ENCODE measurements around the gene SH2D2A. TPM values are rescaled to one million over a fixed set of nuclear protein-coding genes. Genes with fewer than 3 reads are reported as not detected.

Gene SH2D2A
- polyA plus RNA-seq, 1 experiment = 0.09 TPM

- H3K27me3 ChIP-seq (ENCODE audit: control insufficient read depth, insufficient read depth, low read length) = peaks cover 74% of the 10 kb centered on the region
Measured at GRCh38 chr1:156862997-156863599, 46.5 kb upstream of the SH2D2A start.

DNA sequence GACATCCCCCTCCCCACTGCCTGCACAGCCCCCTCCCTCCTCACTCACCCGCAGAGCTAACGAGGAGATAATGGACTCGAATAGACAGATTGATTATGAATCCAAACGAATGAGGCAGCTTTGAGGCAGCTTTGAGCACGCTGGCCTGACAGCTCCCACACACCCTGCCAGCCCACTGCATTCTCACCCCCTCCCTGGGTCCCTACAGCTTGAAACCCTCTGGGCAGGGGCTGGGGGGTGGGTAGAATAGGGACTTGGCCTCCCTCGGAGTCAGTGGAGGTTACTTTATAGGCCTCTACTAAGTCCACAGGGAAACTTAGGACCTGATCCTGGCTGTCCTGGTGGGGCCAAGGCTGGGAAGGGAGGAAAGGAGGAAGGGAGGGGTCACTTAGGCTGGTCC lies 45.9 kb upstream of the SH2D2A start:
- ChIA-PET CTCF (interaction anchor here (0.7 to 5.5 kb wide), 5 partner anchors 10 to 173 kb away, joined by 3 to 72 read pairs (median 10); partner anchors contain the start of gene METTL25B), POLR2A (interaction anchor here (0.5 kb wide), 1 partner anchor 24 kb away, joined by 4 read pairs; no protein-coding TSS in a partner anchor)
- no peaks in the 10 kb centered on the region; the same call in 1 of the 2 replicates for H3K9me3 ChIP-seq (ENCODE audit: control insufficient read depth, insufficient read depth, low read length)
- peaks cover 78% of the 10 kb centered on the region for H3K27me3 ChIP-seq (ENCODE audit: control insufficient read depth, insufficient read depth, low read length)
- H3K4me3 ChIP-seq (ENCODE audit: low read depth, low read length) = no peak overlapping the region
- TF ChIP-seq, protein P1, sequence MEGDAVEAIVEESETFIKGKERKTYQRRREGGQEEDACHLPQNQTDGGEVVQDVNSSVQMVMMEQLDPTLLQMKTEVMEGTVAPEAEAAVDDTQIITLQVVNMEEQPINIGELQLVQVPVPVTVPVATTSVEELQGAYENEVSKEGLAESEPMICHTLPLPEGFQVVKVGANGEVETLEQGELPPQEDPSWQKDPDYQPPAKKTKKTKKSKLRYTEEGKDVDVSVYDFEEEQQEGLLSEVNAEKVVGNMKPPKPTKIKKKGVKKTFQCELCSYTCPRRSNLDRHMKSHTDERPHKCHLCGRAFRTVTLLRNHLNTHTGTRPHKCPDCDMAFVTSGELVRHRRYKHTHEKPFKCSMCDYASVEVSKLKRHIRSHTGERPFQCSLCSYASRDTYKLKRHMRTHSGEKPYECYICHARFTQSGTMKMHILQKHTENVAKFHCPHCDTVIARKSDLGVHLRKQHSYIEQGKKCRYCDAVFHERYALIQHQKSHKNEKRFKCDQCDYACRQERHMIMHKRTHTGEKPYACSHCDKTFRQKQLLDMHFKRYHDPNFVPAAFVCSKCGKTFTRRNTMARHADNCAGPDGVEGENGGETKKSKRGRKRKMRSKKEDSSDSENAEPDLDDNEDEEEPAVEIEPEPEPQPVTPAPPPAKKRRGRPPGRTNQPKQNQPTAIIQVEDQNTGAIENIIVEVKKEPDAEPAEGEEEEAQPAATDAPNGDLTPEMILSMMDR (IDR thresholded peaks at IDR 0.05; ENCODE audit: low read depth, low read length) = no peak
- H3K27ac ChIP-seq (ENCODE audit: low read depth, low read length) = no peak overlapping the region
- no peak for DNase-seq (ENCODE audit: low read depth, low spot score)

More at GRCh38 chr1:156862997-156863599, 46.5 kb upstream of the SH2D2A start:
- H3K4me3 ChIP-seq (ENCODE audit: low read depth, low read length) = no peak overlapping the region
- TF ChIP-seq, protein P1 (IDR thresholded peaks at IDR 0.05; ENCODE audit: low read depth, low read length) = no peak
- no peak for DNase-seq (ENCODE audit: low read depth, low spot score)
- ChIA-PET POLR2A (interaction anchor here (0.5 kb wide), 1 partner anchor 25 kb away, joined by 4 read pairs; no protein-coding TSS in a partner anchor), CTCF (interaction anchor here (0.7 to 5.5 kb wide), 3 partner anchors 10 to 136 kb away, joined by 3 to 72 read pairs (median 7); partner anchors contain the start of gene METTL25B)
- no peaks in the 10 kb centered on the region; the same call in 1 of the 2 replicates for H3K9me3 ChIP-seq (ENCODE audit: control insufficient read depth, insufficient read depth, low read length)
- H3K27ac ChIP-seq (ENCODE audit: low read depth, low read length) = no peak overlapping the region

- TF ChIP-seq, protein P1 (IDR thresholded peaks at IDR 0.05; ENCODE audit: low read depth, low read length) = no peak
- Histone ChIP-seq H3K9me3 (ENCODE audit: control insufficient read depth, insufficient read depth, low read length) (no peaks in the 10 kb centered on the region; the same call in 1 of the 2 replicates), H3K27me3 (ENCODE audit: control insufficient read depth, insufficient read depth, low read length) (peaks cover 85% of the 10 kb centered on the region), H3K4me3 (ENCODE audit: low read depth, low read length) (peak within 1 kb of the TSS; percentile 32), H3K27ac (ENCODE audit: low read depth, low read length) (no peak within 1 kb of the TSS)
- no peak for DNase-seq (ENCODE audit: low read depth, low spot score)
- CTCF ChIA-PET = interaction anchor here (0.6 to 5.5 kb wide), 32 partner anchors 9 to 213 kb away, joined by 3 to 72 read pairs (median 4); partner anchors contain the start of genes HDGF and METTL25B
- POLR2A ChIA-PET = interaction anchor here (1.2 to 1.8 kb wide), 2 partner anchors 29 to 133 kb away, joined by 3 to 4 read pairs; partner anchors contain the start of genes ISG20L2 and METTL25B
Measured at GRCh38 chr1:156860628-156861423, 44.2 kb upstream of the SH2D2A start, which contains the start of gene NTRK1. Gene NTRK1, plus strand, starts transcription at chr1:156860865. Its CDS starts 70 bp downstream, at chr1:156860935.

- H3K27ac ChIP-seq (ENCODE audit: low read depth, low read length) = no peak overlapping the region
- ChIA-PET CTCF (interaction anchor here (0.6 to 5.5 kb wide), 38 partner anchors 10 to 214 kb away, joined by 3 to 72 read pairs (median 5); partner anchors contain the start of genes METTL25B and PRCC), POLR2A (interaction anchor here (0.8 to 1.8 kb wide), 3 partner anchors 30 to 132 kb away, joined by 3 to 5 read pairs (median 4); partner anchors contain the start of genes ISG20L2 and METTL25B)
- DNase-seq (ENCODE audit: low read depth, low spot score) = no peak
- H3K4me3 ChIP-seq (ENCODE audit: low read depth, low read length) = peak overlapping the region; percentile 32
- TF ChIP-seq, protein P1 (IDR thresholded peaks at IDR 0.05; ENCODE audit: low read depth, low read length) = peak; percentile 78
- no peaks in the 10 kb centered on the region; the same call in 1 of the 2 replicates for H3K9me3 ChIP-seq (ENCODE audit: control insufficient read depth, insufficient read depth, low read length)
- H3K27me3 ChIP-seq (ENCODE audit: control insufficient read depth, insufficient read depth, low read length) = peaks cover 81% of the 10 kb centered on the region
Measured at GRCh38 chr1:156860113-156860627, 43.5 kb upstream of the SH2D2A start.

All from AG04450 (cell line).